ENCODE measurements around the gene PMEPA1. TPM values are rescaled to one million over a fixed set of nuclear protein-coding genes. Genes with fewer than 3 reads are reported as not detected.

Gene PMEPA1
- total and polyA plus RNA-seq, 2 experiments from 2014 or later = 7.3 to 15.4 TPM

GRCh38 chr20:57622201-57622570, 87.6 kb downstream of the PMEPA1 start:
- Mint-ChIP-seq H3K9me3 (peaks cover 10% of the 10 kb centered on the region; the same call in 2 of the 3 replicates), H3K4me3 (no peak overlapping the region), H3K27me3 (ENCODE audit: insufficient read depth, low read depth, poor library complexity) (peaks cover 4% of the 10 kb centered on the region), H3K36me3 (ENCODE audit: low read depth) (no peaks in the 10 kb centered on the region; the same call in 1 of the 3 replicates), H3K4me1 (peaks cover 9% of the 10 kb centered on the region), H3K27ac (no peak overlapping the region)
- no peak overlapping the region for H3K27ac ChIP-seq (ENCODE audit: low read depth)
- DNase-seq (ENCODE audit: low spot score) (no peak), ATAC-seq (no peak)
- peaks cover 8% of the 10 kb centered on the region for H3K4me1 ChIP-seq (ENCODE audit: insufficient read depth)
- H3K27me3 ChIP-seq (ENCODE audit: insufficient read depth) = no peaks in the 10 kb centered on the region
- H3K4me3 ChIP-seq = no peak overlapping the region
- no peaks in the 10 kb centered on the region for H3K36me3 ChIP-seq (ENCODE audit: insufficient read depth)
- peaks cover 8% of the 10 kb centered on the region; the same call in 1 of the 2 replicates for H3K9me2 ChIP-seq (ENCODE audit: insufficient read depth)
- H3K79me2 ChIP-seq (replicated peaks; ENCODE audit: insufficient read depth) = no peaks in the 10 kb centered on the region
- TF ChIP-seq EZH2 (IDR thresholded peaks at IDR 0.05; ENCODE audit: low read depth, unreplicated experiment) (no peak), JUNB (IDR thresholded peaks at IDR 0.05; ENCODE audit: unreplicated experiment) (no peak), STAT1 (IDR thresholded peaks at IDR 0.05; ENCODE audit: unreplicated experiment) (no peak), ZNF331 (CRISPR knock-in tag; IDR thresholded peaks at IDR 0.05; ENCODE audit: low read depth) (no peak), ETS1 (IDR thresholded peaks at IDR 0.05) (no peak), ZNF462 (CRISPR knock-in tag; IDR thresholded peaks at IDR 0.05) (no peak), POLR2AphosphoS5 (IDR thresholded peaks at IDR 0.05; ENCODE audit: low read depth) (no peak), NANOG (IDR thresholded peaks at IDR 0.05; ENCODE audit: borderline replicate concordance) (no peak), CTCF (conservative IDR thresholded peaks at IDR 0.05; ENCODE audit: low read depth in 2 of 2) (no peak), REST (IDR thresholded peaks at IDR 0.05; ENCODE audit: unreplicated experiment) (no peak), CREB1 (CRISPR knock-in tag; IDR thresholded peaks at IDR 0.05; ENCODE audit: low read depth) (no peak), ZNF114 (CRISPR knock-in tag; IDR thresholded peaks at IDR 0.05) (no peak), EZH2phosphoT487 (IDR thresholded peaks at IDR 0.05; ENCODE audit: unreplicated experiment) (no peak)
- no peaks in the 10 kb centered on the region for H3F3A ChIP-seq (replicated peaks; ENCODE audit: low read depth)
- no peak overlapping the region for H3K4me2 ChIP-seq
- H2AFZ ChIP-seq = no peak overlapping the region
- no peaks in the 10 kb centered on the region for H4K20me1 ChIP-seq (replicated peaks; ENCODE audit: insufficient read depth)

Measured in GM23338 (cell line).